Activated CD8-positive, alpha-beta memory T cell treated with anti-CD3 and anti-CD28 coated beads for 1 hour (primary cell): Measurements from ENCODE around the gene PARP15.
A peak's percentile ranks its signal among the peaks of the same experiment; 100 is the strongest.
"Not testable (repeated sequence)": the region's sequence is repeated elsewhere in the genome, so short reads cannot be mapped to it uniquely, and the experiment has no call there.

Source experiments
- DNase-seq, 2 donors: peaks; one replicate each; pipeline ENCODE4 v3.0.0-alpha.2; 2020; ENCODE audit warnings: low read depth in 1 of 2; ENCODE audit errors: extremely low read depth in 1 of 2

PARP15 gene

DNA sequence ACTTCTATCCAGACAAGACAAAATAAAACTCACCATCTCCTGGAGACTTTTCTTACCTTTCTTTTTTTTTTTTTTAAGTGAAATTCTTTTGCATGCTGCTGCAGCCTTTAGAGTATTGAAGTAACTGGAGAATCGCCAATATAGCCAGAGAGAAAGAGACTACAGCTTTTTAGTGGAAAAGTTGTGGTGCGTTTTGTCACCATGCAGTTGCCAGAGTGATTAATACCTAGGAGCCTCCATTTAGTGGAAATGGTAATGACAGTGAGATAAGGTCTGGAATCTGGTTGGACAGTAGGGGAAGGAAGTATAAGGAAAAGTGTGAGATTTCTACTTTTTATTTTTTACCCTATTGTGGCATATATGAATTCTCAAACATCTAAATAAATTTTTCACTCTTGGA, 85.1 kb downstream of the PARP15 start:
- DNase-seq, result no peak

DNA sequence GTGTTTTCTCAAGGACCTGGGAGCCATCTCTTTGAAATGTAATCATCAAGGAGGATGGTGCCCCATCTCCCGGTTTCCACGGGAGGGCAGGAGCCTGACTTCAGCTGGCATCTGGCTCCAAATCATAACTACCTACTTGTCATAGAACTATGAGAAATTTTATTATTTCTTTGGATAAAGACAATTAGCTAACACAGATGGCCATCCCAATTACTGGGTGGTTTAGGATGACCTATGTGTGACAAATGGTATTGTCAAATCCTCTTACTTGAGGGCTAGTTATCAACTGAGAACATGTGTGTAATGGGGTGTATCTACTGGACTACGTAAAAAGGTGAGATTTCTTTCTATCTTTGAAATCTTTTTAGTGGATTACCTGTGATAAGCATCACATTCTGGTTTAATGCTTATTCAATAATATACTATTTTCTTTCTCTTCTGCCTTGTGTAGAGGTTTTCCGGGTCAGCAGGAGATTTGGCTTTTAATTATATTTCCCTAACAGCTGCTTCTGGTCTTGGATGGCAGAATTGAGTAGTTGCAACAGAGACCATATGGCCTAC, 87.9 kb downstream of the PARP15 start:
- no peak for DNase-seq

DNA sequence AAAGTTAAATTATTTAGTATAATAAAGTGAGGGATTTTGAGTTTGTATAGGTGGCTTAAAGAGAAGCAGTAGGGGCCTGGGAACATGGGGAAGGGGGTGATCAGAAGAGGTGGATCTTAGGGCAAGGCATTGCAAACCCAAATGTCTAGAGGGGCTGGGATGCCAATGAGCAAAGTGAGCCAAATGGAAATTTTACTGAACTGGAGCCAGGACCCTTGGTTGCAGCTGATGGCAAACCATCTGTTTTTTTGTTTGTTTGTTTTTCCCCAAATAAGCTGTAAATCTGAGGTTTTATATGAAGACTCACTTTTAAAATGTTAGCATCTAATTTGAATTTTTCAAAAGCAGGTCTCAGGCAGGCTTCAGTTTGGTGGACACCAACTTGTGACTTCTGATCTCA, 88.4 kb downstream of the PARP15 start:
- no peak for DNase-seq

DNA sequence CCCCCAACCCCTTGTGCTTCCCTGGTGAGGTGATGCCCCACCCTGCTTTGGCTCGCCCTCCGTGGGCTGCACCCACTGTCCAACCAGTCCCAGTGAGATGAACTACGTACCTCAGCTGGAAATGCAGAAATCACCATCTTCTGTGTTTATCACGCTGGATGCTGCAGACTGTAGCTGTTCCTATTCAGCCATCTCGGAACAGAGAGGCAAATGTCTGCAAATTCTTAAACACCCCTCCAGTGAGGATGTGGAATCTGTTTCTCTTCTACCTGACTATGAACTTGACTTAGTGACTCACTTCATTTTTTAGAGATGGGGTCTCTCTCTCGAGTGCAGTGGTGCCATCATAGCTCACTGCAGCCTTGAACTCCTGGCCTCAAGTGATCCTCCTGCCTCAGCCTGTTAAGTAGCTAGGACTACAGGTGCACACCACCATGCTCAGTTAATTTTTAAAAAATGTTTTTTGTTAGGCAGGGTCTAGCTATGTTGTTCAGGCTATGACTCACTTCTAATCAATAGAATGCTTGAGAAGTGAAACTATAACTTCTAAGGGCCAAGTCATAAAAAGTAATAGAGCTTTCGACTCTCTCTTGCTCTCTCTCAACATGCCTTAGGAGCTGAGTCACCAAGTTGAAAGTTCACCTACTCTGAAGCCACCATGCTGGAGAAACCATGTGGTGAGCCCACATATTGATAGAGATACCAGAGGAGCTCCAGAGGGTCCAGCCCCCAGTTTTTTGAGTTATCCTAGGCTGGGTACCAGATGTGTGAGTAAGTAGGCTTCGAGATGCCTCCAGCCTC, 91.7 kb downstream of the PARP15 start:
- DNase-seq, result no peak

DNA sequence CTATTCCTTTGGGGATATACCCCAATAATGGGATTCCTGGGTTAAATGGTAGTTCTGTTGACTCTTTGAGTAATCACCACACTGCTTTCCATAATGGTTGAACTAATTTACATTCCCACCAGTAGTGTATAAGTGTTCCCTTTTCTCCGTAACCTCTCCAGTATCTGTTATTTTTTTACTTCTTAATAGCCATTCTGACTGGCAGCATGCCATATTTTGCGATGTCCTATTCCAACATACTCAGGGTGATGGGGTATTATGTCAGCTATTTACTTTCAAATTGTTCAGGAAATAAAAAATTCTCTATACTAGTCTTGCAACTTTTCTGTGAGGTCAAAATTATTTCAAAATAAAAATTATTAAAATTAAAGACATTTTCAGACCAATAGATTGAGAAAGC, 94.1 kb downstream of the PARP15 start:
- DNase-seq, result no peak

DNA sequence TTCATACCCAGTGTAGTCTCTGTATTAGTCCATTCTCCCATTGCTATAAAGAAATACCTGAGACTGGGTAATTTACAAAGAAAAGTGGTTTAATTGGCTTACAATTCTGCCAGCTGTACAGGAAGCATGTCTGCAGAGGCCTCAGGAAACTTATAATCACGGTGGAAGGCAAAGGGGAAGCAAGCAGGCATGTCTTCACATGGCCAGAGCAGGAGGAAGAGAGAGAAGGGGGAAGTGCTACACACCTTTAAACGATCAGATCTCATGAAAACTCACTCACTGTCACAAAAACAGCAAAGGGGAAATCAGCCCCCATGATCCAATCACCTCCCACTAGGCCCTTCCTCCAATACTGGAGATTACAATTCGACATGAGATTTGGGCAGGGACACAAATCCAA, 96.9 kb downstream of the PARP15 start:
- no peak for DNase-seq

DNA sequence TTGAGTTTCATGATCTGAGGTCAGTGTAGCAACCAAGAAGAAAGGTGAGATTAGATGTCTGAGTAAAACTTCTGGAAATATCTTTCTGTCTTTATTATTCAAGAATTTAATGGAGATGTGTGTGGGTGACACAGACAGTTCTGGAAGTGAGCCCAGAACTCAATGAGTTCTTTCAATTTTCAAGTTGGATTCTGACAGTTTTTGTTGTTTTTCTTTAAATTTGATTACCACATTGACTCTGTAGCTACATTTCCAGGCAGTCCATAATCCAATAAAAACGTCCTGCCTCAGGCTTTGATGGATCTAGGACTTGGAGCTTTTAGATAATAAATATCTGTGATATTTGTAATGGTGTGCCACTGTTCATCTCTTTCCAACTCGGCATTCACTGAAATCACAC, 99.3 kb downstream of the PARP15 start:
- no peak for DNase-seq

DNA sequence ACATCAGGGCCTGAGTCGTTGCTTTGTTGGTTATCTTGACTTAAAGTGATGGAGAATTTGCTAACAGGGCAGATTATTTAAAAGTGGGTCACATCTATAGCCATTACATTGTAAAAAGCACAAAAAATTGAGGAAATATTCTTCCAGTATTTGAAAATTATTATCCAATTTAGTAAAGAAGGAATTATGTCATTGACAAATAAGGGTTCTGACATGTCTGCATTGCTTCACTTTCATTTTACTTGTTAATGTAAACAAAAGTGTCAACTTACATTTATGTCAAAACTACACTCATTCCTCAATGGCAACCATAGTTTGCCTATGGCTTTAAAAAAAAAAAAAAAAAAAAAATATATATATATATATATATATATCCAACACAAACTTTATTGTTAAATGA, 99.8 kb downstream of the PARP15 start:
- DNase-seq, result no peak

DNA sequence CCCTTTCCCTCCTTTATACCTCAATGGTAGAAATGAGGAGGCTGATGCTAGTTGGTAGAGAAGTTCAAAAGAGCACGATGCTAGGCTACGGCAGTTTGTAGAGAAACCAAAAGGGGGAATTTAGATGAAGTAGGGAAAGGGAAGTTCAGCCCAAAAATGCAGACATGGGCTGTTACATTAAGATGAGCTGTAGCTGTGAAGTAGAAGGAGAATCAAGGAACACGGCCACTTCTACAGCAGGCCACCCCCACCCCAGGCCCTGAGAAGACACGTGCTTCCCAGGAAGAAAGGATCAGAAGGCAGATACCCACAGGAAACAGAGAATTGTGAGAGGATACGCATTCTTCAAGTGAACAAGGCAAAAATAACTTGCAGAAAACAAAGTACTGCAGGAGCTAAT, 101.1 kb downstream of the PARP15 start:
- no peak for DNase-seq

DNA sequence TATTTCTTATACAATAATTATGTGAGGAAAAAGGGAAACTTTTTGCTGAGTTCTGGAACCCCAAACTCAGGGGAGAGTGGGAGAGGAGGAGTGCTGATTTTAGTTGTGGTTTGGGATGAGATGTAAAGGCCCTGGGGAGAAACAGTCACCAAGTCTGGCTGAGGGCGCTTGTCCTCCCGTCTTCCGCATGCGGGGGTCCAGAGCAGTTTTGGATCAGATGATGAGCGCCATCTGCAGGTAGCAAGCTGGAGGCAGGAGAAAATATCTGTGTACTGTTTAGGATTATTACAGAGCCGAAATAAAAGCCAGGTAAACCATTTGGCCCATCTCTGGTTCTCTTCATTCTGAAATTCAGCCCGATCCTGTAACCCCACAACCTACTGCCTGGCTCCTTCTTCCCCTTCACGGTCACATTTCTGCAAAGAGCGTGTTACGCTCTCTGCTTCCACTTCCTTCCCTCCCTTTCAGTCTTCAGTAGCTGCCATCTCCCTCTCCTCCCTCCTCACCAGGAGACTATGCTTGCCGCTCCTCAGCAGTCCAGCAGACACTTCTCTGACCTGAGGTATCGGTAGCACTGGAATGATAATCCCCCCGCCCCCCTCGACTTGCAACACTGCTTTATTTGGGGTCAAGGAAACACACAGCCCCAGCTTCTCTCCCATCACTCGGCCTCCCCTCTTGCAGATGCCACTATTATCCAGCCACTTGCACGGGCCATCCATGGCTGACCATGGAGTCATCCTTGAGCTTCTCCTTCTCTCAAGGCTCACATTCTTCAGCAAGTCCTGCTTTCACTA, 101.8 kb downstream of the PARP15 start:
- peak; percentile 69 to 72 for DNase-seq

DNA sequence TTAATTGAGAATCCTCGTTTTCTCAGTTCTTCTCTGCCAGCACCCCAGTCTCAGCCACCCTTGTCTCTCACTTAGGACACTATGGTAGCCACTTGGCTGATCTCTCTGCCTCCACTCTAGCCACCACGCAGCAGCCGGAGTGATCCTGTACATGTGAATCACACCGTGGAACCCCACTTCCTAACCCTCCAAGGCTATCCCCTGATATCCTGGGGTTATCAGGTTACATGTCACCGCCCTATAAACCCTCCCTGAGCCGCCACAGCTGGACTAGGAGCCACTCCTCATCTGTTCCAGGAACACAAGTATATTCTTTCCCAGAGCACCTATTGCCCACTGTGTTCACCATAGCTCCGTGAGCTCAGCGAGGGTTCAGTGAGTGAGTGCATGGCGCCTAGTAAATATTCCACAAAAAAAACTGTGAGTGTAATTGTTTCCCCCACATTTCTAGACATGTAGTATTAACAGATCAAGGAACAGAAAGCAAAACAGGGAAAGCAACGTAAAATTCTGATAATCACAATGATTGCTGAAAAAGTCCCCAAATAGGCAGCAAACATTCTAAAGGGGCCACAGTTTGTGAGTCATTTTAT, 102.5 kb downstream of the PARP15 start:
- DNase-seq, result no peak

DNA sequence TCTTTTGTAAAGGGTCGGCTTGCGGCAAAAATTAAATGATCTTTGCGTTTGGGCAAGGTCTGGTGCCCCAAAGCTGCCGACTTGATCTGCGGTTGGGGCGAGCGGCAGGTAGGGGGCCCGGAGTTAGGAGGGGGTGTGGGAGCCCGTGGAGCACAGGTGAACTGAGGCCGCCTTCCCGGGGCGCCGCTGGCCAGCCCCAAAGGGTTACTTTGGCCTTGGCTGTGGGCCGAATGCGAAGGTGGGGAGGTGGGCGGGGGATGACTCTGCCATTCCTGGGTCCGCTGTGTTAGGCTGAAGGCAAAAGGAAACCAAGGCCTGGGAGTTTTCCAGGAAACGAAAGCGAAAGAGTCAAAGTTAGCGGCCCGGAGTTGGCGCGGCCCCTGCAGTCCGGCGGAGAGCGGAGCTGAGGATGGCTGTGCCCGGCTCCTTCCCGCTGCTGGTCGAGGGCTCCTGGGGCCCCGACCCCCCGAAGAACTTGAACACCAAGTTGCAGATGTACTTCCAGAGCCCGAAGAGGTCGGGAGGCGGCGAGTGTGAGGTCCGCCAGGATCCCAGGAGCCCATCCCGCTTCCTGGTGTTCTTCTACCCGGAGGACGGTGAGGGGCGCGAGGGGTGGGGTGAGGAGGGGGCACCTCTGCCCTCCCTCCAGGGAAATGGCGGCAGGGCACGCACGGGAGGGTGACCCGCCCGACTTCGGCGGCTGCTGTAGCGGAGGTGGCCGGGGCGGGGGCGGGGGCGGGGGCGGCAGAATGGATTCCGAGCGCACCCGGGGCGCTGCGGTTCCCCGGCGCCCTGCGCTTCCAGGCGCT, 103.2 kb downstream of the PARP15 start, which contains the start of gene PARP14:
Gene PARP14, plus strand, starts transcription at position 365 of the 809 bp plus-strand sequence. Its CDS starts 45 bp downstream, at position 410.
- peak; percentile 3 to 40 for DNase-seq

DNA sequence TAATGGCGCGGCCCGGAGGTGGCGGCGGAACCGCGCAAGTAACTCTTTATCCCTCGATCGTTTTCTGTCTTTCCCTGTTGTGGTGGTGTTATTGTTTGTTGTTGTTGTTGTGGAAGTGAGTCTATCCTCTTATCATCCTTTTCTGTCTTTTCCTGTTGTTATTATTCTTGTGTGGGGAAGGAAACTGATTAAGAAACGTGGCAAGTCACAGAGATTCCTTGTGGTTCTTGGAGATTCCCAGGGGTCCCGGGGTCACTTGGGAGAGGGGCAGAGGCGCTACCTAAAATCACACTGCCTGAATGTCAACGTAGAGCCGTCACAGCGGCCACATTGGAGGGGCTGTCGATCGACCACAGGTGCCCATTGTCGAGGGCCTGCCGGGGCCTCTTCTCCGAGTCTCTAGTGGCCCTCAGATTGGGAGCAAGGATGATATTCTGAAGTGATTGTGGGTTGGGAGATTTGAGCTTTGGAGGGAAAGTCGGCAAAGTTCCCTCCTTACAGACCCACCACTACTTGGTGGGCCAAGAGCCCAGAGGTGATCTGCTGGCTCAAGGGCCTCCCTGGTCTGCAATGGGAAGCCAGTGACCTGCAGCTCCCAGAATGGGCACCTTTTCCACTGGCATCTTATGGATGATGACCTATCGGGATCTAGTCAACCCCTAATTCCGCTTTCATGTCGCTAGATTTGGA, 104.0 kb downstream of the PARP15 start:
- no peak for DNase-seq

DNA sequence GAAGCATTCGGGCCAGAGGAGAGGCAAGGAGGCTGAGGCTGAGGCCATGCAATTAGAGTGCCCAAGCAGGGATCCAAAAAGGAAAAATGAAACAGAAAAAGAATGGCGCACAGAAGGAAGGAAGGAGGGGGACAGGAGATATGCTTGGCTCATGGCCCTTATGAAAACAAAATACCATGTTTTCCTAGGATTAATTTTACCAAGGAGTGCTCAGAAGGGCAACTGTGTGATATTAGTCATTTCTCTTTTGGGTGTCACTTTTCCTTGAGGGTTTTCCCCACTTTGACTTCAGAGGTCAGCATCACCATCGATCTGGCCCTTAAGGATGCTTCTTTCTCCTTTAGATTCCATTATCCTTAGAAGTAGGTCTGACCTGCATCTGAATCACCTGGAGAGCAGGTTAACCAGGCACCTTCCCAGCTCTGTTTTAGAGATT, 104.5 kb downstream of the PARP15 start:
- DNase-seq, result no peak

DNA sequence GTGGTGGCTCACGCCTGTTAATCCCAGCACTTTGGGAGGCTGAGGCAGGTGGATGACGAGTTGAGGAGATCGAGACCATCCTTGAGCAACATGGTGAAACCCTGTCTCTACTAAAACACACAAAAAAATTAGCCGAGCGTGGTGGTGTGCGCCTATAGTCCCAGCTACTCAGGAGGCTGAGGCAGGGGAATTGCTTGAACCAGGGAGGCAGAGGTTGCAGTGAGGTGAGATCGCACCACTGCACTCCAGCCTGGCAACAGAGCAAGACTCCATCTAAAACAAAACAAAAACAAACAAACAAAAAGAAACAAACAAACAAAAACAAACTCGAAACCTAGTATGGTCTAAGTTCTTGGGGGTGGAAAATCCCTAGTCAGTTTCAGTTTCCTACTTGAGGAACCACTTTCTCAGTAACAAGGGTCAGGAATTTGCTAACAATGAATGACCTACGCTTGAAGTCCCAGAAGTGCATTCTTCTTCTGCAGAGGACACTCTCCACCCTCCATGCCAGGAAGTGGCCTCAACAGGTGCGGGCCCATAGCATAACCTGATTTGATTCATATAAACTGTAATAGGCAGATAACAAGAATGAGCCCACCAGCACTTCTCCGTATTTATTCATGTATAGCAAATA, 105.4 kb downstream of the PARP15 start:
- not testable (repeated sequence) for DNase-seq

DNA sequence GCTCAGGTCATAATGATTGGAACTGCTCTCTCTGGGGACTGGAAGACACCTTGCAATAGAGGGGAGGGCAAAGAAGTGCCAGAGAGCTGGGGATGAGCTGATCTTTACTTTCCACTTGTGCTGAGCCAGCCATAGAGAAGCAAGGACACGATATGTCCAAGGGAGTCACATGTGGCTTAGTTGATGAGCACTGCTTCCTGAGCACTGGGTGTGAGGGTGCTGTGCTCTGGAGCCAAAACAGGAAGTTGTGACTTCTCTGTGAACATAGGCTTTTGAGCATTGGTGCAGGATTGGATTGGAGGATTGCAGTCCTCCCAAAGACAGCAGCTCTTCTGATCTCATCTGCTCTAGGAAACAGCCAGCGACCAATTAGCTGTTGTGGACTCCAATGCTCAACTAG, 109.8 kb downstream of the PARP15 start:
- no peak for DNase-seq
